ENCODE data around the gene CELF4.

CELF4 gene

GRCh38 chr18:37307181-37307580 lies 258.4 kb downstream of the CELF4 start:
- no peak for DNase-seq (ENCODE audit: low spot score)
- TF ChIP-seq CTCF (IDR thresholded peaks at IDR 0.05; ENCODE audit: extremely low read depth, missing control alignments), result no peak

GRCh38 chr18:37306432-37306831 lies 259.2 kb downstream of the CELF4 start:
- TF ChIP-seq CTCF (IDR thresholded peaks at IDR 0.05; ENCODE audit: extremely low read depth, missing control alignments), result no peak
- no peak for DNase-seq (ENCODE audit: low spot score)

- no peak for TF ChIP-seq CTCF (IDR thresholded peaks at IDR 0.05; ENCODE audit: extremely low read depth, missing control alignments)
- no peak for DNase-seq (ENCODE audit: low spot score)
These were observed 260.5 kb downstream of the CELF4 start for GRCh38 chr18:37305066-37305465.

- TF ChIP-seq CTCF (IDR thresholded peaks at IDR 0.05; ENCODE audit: extremely low read depth, missing control alignments), result no peak
- DNase-seq (ENCODE audit: low spot score), result no peak
These were observed 261.5 kb downstream of the CELF4 start for GRCh38 chr18:37304012-37304680.

GRCh38 chr18:37303009-37303408 lies 262.6 kb downstream of the CELF4 start:
- TF ChIP-seq CTCF (IDR thresholded peaks at IDR 0.05; ENCODE audit: extremely low read depth, missing control alignments), result no peak
- no peak for DNase-seq (ENCODE audit: low spot score)

GRCh38 chr18:37302519-37302918 lies 263.1 kb downstream of the CELF4 start:
- DNase-seq (ENCODE audit: low spot score), result no peak
- no peak for TF ChIP-seq CTCF (IDR thresholded peaks at IDR 0.05; ENCODE audit: extremely low read depth, missing control alignments)

- no peak for DNase-seq (ENCODE audit: low spot score)
- TF ChIP-seq CTCF (IDR thresholded peaks at IDR 0.05; ENCODE audit: extremely low read depth, missing control alignments), result no peak
These were observed 265.9 kb downstream of the CELF4 start for GRCh38 chr18:37299471-37300304.
